K562 (cell line): ENCODE data around the gene RHOF. TPM values are rescaled to one million over a fixed set of nuclear protein-coding genes. Genes with fewer than 3 reads are reported as not detected.

ENCODE experiments used
- ATAC-seq: fragments of 200-7000 bp; cut with Tn5 transposase; 3 replicates; pipeline ENCODE4 v1.9.1; 2020; ENCODE audit warnings: moderate library complexity
- BruUV-seq: library from RNA; stranded (reverse); fragments of 400-500 nt; replicated peaks from 2 replicates; lab custom pipeline; 2021; lab: Mats Ljungman, UMichigan
- CTCF ChIA-PET: fragments of 300-600 bp; formaldehyde crosslinking; extraction: SDS; loops from one replicate; lab custom pipeline; 2021; ENCODE audit warnings: low intra/inter-chr PET ratio; lab: Yijun Ruan, JAX
- POLR2A ChIA-PET: fragments of 300-600, 350-650 bp; sonication (Branson Sonifier 250); formaldehyde crosslinking; extraction: SDS; loops from one replicate; lab custom pipeline; 2021; ENCODE audit warnings: antibody characterized with exemption, inconsistent platforms; lab: Yijun Ruan, JAX
- DNase-seq, 4 experiments: peaks; one replicate each; pipeline versions ENCODE4 v3.0.0 to v3.0.0-alpha.2; 2011 to 2018; ENCODE audit warnings: low spot score in 3 of 4, mixed read lengths in 3 of 4; ENCODE audit errors: extremely low read depth in 1 of 4
- FAIRE-seq: peaks from 2 replicates; lab custom pipeline; 2011; peaks lifted over from hg19 to GRCh38; lab: Jason Lieb, UNC
- H2AFZ ChIP-seq: 2 replicates; pipeline ENCODE4 v1.6.0; 2011; ENCODE audit warnings: low read depth, low read length, control low read depth, inconsistent platforms
- H3K27ac ChIP-seq: fragments of 200-600 bp; 3 replicates; pipeline ENCODE4 v1.8.0; 2011; ENCODE audit warnings: low read depth, mild to moderate bottlenecking, control low read depth, inconsistent platforms, low read length, moderate library complexity, mixed read lengths; ENCODE audit errors: extremely low read depth
- H3K27me3 ChIP-seq, 2 experiments: fragments of 300-600 bp in 1 of 2; 2 replicates in 1 of 2; 3 replicates in 1 of 2; pipeline versions ENCODE4 v1.6.0 to v1.8.0; 2011; ENCODE audit warnings: inconsistent platforms in 2 of 2, low read length in 2 of 2, mild to moderate bottlenecking in 1 of 2, mixed read lengths in 1 of 2, moderate library complexity in 1 of 2; ENCODE audit not compliant: control insufficient read depth in 2 of 2, insufficient read depth in 2 of 2
- H3K36me3 ChIP-seq: fragments of 300-600 bp; 3 replicates; pipeline ENCODE4 v1.8.0; 2011; ENCODE audit warnings: mild to moderate bottlenecking, low read length, inconsistent platforms; ENCODE audit not compliant: control insufficient read depth, insufficient read depth
- H3K4me1 ChIP-seq, 2 experiments: fragments of 200-600 bp in 1 of 2; replicated peaks in 1 of 2; 2 replicates in 1 of 2; 3 replicates in 1 of 2; pipeline versions ENCODE4 v1.5.1 to v1.8.0; 2011; ENCODE audit warnings: inconsistent platforms in 2 of 2, low read length in 2 of 2, mild to moderate bottlenecking in 1 of 2, mixed read lengths in 1 of 2, moderate library complexity in 1 of 2; ENCODE audit not compliant: control insufficient read depth in 2 of 2, insufficient read depth in 2 of 2
- H3K4me2 ChIP-seq: 2 replicates; pipeline ENCODE4 v1.6.1; 2011; ENCODE audit warnings: low read length, control low read depth, inconsistent platforms, mixed read lengths; ENCODE audit not compliant: insufficient read depth
- H3K4me3 ChIP-seq: fragments of 200-600 bp; sonication (generic), shearing (Covaris generic); 2 replicates; pipeline ENCODE4 v1.5.1; 2016; ENCODE audit warnings: control low read depth, inconsistent platforms
- H3K79me2 ChIP-seq: fragments of 200-600 bp; 3 replicates; pipeline ENCODE4 v1.8.0; 2011; ENCODE audit warnings: low read length, inconsistent platforms; ENCODE audit not compliant: control insufficient read depth, insufficient read depth
- H3K9ac ChIP-seq, 2 experiments: 2 replicates each; pipeline versions ENCODE4 v1.6.0 to v1.6.1; 2011; ENCODE audit warnings: low read depth in 2 of 2, low read length in 2 of 2, control low read depth in 1 of 2, inconsistent platforms in 1 of 2, mild to moderate bottlenecking in 1 of 2, mixed read lengths in 1 of 2; ENCODE audit not compliant: insufficient read depth in 1 of 2
- H3K9me1 ChIP-seq: one replicate; pipeline ENCODE4 v1.6.0; 2011; ENCODE audit warnings: inconsistent platforms, mild to moderate bottlenecking, low read length, moderate library complexity; ENCODE audit not compliant: control insufficient read depth, insufficient read depth
- H3K9me3 ChIP-seq: replicated peaks from 2 replicates; pipeline ENCODE4 v1.5.1; 2011; ENCODE audit warnings: low read depth, low read length, inconsistent platforms; ENCODE audit not compliant: control insufficient read depth, insufficient read depth
- H4K20me1 ChIP-seq: replicated peaks from 2 replicates; pipeline ENCODE4 v1.6.1; 2011; ENCODE audit warnings: low read length, inconsistent platforms, mixed read lengths; ENCODE audit not compliant: control insufficient read depth, insufficient read depth
- ARID2 ChIP-seq: fragments of 450-650 bp; IDR thresholded peaks from 2 replicates; pipeline ENCODE4 v1.6.1; 2017; ENCODE audit warnings: antibody characterized with exemption, mild to moderate bottlenecking
- BMI1 ChIP-seq: fragments of 150-350 bp; IDR thresholded peaks from 2 replicates; pipeline ENCODE4 v1.6.1; 2014; ENCODE audit warnings: low read length
- CCAR2 ChIP-seq: fragments of 200-400 bp; formaldehyde crosslinking; IDR thresholded peaks from 2 replicates; pipeline ENCODE4 v1.6.1; 2017; ENCODE audit warnings: mild to moderate bottlenecking, low read depth, low read length
- DEAF1 ChIP-seq: fragments of 450-650 bp; formaldehyde crosslinking; IDR thresholded peaks from 2 replicates; pipeline ENCODE4 v1.4.0; 2020; ENCODE audit warnings: mild to moderate bottlenecking, moderate library complexity
- EP300 ChIP-seq: IDR thresholded peaks from 2 replicates; pipeline ENCODE4 v1.6.1; 2012; ENCODE audit warnings: low read length, improper control_type of control experiment
- KLF13 ChIP-seq: fragments of 450-650 bp; IDR thresholded peaks from 2 replicates; pipeline ENCODE4 v1.6.1; 2016; ENCODE audit warnings: missing genetic modification characterization, low read depth, mild to moderate bottlenecking, missing compliant biosample characterization, moderate library complexity, borderline replicate concordance
- MAZ ChIP-seq, 2 experiments: fragments of 450-650 bp in 1 of 2; sonication (generic) in 1 of 2; formaldehyde crosslinking; IDR thresholded peaks in 1 of 2; conservative IDR thresholded peaks in 1 of 2; 2 replicates each; pipeline versions ENCODE4 v1.4.0 to v1.5.0; 2020; ENCODE audit warnings: mild to moderate bottlenecking in 1 of 2, missing genetic modification reagents in 1 of 2
- MLX ChIP-seq, 2 experiments: fragments of 450-650 bp in 1 of 2; sonication (generic) in 1 of 2; formaldehyde crosslinking; conservative IDR thresholded peaks; 2 replicates each; pipeline versions ENCODE4 v1.4.0 to v1.8.1; 2020 to 2022; ENCODE audit warnings: mild to moderate bottlenecking in 1 of 2, missing genetic modification reagents in 1 of 2
- MTA2 ChIP-seq: fragments of 450-650 bp; IDR thresholded peaks from 2 replicates; pipeline ENCODE4 v1.6.1; 2016; ENCODE audit warnings: low read depth
- POLR3G ChIP-seq: IDR thresholded peaks from 2 replicates; pipeline ENCODE4 v1.6.1; 2011; ENCODE audit not compliant: insufficient read length, insufficient replicate concordance; ENCODE audit errors: extremely low read depth
- SMAD2 ChIP-seq: fragments of 150-350 bp; IDR thresholded peaks from 2 replicates; pipeline ENCODE4 v1.6.1; 2014; ENCODE audit warnings: low read depth, mild to moderate bottlenecking, low read length
- SMARCB1 ChIP-seq: IDR thresholded peaks from 2 replicates; pipeline ENCODE4 v1.6.1; 2011; ENCODE audit warnings: improper control_type of control experiment, low read depth; ENCODE audit not compliant: insufficient read length
- SMC3 ChIP-seq: conservative IDR thresholded peaks from 2 replicates; pipeline ENCODE4 v1.6.1; 2011; ENCODE audit warnings: low read depth, low read length, improper control_type of control experiment; ENCODE audit not compliant: insufficient read depth
- TAF15 ChIP-seq: fragments of 200-400 bp; formaldehyde crosslinking; IDR thresholded peaks from 2 replicates; pipeline ENCODE4 v1.6.1; 2017; ENCODE audit warnings: mild to moderate bottlenecking, low read depth, low read length, moderate library complexity
- TSC22D4 ChIP-seq: fragments of 450-650 bp; IDR thresholded peaks from 2 replicates; pipeline ENCODE4 v1.6.1; 2016; ENCODE audit warnings: missing genetic modification characterization, missing biosample characterization, control low read depth
- ZNF124 ChIP-seq: sonication (generic); formaldehyde crosslinking; IDR thresholded peaks from 2 replicates; pipeline ENCODE4 v1.8.1; 2022; ENCODE audit warnings: missing genetic modification reagents
- ZNF134 ChIP-seq: fragments of 250-450 bp; sonication (Bioruptor Pico); conservative IDR thresholded peaks from 2 replicates; pipeline ENCODE4 v1.4.0; 2020
- WGBS: fragments of 100-300 bp; shearing (Covaris generic); methylation state at CpG from one replicate; pipeline ENCODE4 v1.1.6; 2016; ENCODE audit warnings: low coverage, mixed read lengths; ENCODE audit not compliant: insufficient coverage; ENCODE audit errors: missing lambda C conversion rate; 5-methylcytosine and 5-hydroxymethylcytosine counted together
- in situ Hi-C: fragments of 300-500 bp; cut with MboI; formaldehyde crosslinking; loops from 4 replicates; pipeline ENCODE4 v1.15.0; 2018; ENCODE audit warnings: inconsistent platforms, mixed read lengths
- intact Hi-C: fragments of 100-400 bp; cut with micrococcal nuclease; formaldehyde crosslinking; loops from 2 replicates; pipeline ENCODE4 v1.14.2; 2022
- polyA plus RNA-seq, 8 experiments: library from polyadenylated mRNA; depleted of rRNA in 4 of 8; stranded (reverse) in 5 of 8; unstranded in 3 of 8; fragments of >200 nt; fragmentation: Nextera tagmentation in 2 of 8; fragmentation: Illumina TruSeq in 1 of 8; extraction: Ambion mirVana in 2 of 8; extraction: Trizol in 1 of 8; gene quantifications; 2 replicates each; pipeline versions ENCODE4 v1.2.1 to v1.2.3, GENCODE V29; 2011 to 2014; ENCODE audit warnings: inconsistent platforms in 1 of 8, missing spikeins in 1 of 8
- total RNA-seq, 7 experiments: library from RNA; depleted of rRNA in 6 of 7; stranded (reverse); fragments of >200 nt in 6 of 7; fragmentation: Illumina TruSeq in 2 of 7; extraction: Trizol in 2 of 7; gene quantifications; 2 replicates each; pipeline versions ENCODE4 v1.2.1 to v1.2.3, GENCODE V29; 2011 to 2021; ENCODE audit warnings: low replicate concordance in 1 of 7
- TF ChIP-seq, protein P1 (sequence below): sonication (generic); formaldehyde crosslinking; IDR thresholded peaks from 2 replicates; pipeline ENCODE4 v1.8.1; 2023; ENCODE audit warnings: mild to moderate bottlenecking, missing genetic modification reagents

The RHOF gene
- total and polyA plus RNA-seq, 9 of the 15 experiments (the other 6 are each of a cell fraction or from before 2014, with no cell fraction given), result 0.13 to 10.1 (median 4.0) TPM

- peaks cover 14 to 51% of the 10 kb centered on the region in 2 experiments; a peak in 4 of 5 replicates for H3K4me1 ChIP-seq
- H4K20me1 ChIP-seq, result no peaks in the 10 kb centered on the region
- H3K36me3 ChIP-seq, result peaks cover 23% of the 10 kb centered on the region; the same call in 2 of the 3 replicates
- BruUV-seq, result no TSS peak
- DNase-seq (peak; percentile 83 to 87 (median 86)), FAIRE-seq (peak; percentile 91), ATAC-seq (peak; percentile 88)
- no peaks in the 10 kb centered on the region for H3K27me3 ChIP-seq
- ChIA-PET POLR2A (interaction anchor here (0.5 kb wide), 2 partner anchors 318 to 1709 kb away, joined by 3 read pairs; no protein-coding TSS in a partner anchor), CTCF (interaction anchor here (0.5 to 5.1 kb wide), 5 partner anchors 73 to 1239 kb away, joined by 3 to 82 read pairs (median 4); a partner anchor contains a TSS)
- H3K9me3 ChIP-seq, result no peaks in the 10 kb centered on the region
- no peak overlapping the region for H3K27ac ChIP-seq
- H3K4me3 ChIP-seq, result no peak overlapping the region
- intact Hi-C loops (loop anchor here (1.0 kb wide), 1 partner anchor 76 kb away; no protein-coding TSS in a partner anchor), in situ Hi-C loops (no loop called here)
- no peak overlapping the region for H3K9ac ChIP-seq
- WGBS, result 49% methylated on average over 13 of the region's 14 CpGs
- no peaks in the 10 kb centered on the region for H3K79me2 ChIP-seq
- no peak overlapping the region for H3K4me2 ChIP-seq
- H2AFZ ChIP-seq, result no peak overlapping the region; the same call in 1 of the 2 replicates
- H3K9me1 ChIP-seq, result no peaks in the 10 kb centered on the region
- TF ChIP-seq POLR3G (no peak), CCAR2 (no peak), EP300 (no peak), TAF15 (no peak), SMC3 (peak; percentile 90), MLX (CRISPR knock-in tag; conservative IDR thresholded peaks at IDR 0.05) (no peak), ZNF124 (no peak), TSC22D4 (tag) (no peak), KLF13 (peak; percentile 81; the same call in 1 of the 2 replicates), ZNF134 (CRISPR knock-in tag) (no peak), ARID2 (peak; percentile 96), SMARCB1 (no peak), MAZ (CRISPR knock-in tag; conservative IDR thresholded peaks at IDR 0.05 in 1 of 2, IDR thresholded peaks at IDR 0.05 in 1 of 2) (peak; percentile 40 to 63; a peak in 2 of 4 replicates), DEAF1 (peak; percentile 90), SMAD2 (no peak), MTA2 (no peak), BMI1 (no peak)
- TF ChIP-seq, protein P1, sequence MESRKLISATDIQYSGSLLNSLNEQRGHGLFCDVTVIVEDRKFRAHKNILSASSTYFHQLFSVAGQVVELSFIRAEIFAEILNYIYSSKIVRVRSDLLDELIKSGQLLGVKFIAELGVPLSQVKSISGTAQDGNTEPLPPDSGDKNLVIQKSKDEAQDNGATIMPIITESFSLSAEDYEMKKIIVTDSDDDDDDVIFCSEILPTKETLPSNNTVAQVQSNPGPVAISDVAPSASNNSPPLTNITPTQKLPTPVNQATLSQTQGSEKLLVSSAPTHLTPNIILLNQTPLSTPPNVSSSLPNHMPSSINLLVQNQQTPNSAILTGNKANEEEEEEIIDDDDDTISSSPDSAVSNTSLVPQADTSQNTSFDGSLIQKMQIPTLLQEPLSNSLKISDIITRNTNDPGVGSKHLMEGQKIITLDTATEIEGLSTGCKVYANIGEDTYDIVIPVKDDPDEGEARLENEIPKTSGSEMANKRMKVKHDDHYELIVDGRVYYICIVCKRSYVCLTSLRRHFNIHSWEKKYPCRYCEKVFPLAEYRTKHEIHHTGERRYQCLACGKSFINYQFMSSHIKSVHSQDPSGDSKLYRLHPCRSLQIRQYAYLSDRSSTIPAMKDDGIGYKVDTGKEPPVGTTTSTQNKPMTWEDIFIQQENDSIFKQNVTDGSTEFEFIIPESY (CRISPR knock-in tag), result peak; percentile 97
Measured at GRCh38 chr12:121773011-121773777, 20.3 kb downstream of the RHOF start.
